HG02884 (cell line): ENCODE results near the gene SMTNL2.

ENCODE experiments used
- ATAC-seq: cut with Tn5 transposase; IDR thresholded peaks from one replicate; pipeline ENCODE4 v1.9.1; 2021; ENCODE audit warnings: mild to moderate bottlenecking, moderate library complexity; ENCODE audit not compliant: unreplicated experiment

The SMTNL2 gene

DNA sequence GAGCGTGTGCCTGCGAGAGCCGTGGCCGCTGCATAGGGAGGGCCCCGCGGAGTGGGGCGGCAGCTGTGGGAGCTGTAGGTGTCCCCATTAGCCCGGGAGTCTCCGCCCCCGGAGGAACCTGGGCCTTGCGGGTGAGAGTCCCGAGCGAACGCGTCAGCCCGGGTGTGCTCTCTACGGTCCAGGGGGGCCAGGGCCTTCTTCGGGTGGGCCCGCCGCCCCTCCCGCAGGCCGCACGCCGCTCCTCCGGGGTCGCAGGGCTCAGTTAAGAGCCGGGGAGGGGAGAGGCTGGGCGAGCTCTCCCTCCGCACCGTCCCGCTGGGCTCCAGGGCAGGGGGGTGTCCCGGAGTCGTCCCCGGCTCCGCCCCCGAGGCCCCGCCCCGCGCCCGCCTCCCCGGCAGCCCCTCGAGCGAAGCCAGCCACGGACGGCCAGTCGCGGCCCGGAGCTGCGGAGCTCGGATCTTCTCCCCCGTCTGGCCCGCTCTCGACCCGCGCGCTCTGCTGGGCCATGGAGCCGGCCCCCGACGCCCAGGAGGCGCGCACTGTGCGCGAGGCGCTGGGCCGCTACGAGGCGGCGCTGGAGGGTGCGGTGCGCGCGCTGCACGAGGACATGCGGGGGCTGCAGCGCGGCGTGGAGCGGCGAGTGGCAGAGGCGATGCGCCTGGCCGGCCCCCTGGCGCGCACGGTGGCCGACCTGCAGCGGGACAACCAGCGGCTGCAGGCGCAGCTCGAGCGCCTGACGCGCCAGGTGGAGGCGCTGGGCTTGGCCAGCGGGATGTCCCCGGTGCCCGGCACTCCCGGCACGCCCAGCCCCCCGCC, at the start of gene SMTNL2:
TSS of gene SMTNL2 (plus strand) at position 429 of the 816 bp plus-strand sequence. CDS start at position 506, 77 bp downstream.
- ATAC-seq: no peak

DNA sequence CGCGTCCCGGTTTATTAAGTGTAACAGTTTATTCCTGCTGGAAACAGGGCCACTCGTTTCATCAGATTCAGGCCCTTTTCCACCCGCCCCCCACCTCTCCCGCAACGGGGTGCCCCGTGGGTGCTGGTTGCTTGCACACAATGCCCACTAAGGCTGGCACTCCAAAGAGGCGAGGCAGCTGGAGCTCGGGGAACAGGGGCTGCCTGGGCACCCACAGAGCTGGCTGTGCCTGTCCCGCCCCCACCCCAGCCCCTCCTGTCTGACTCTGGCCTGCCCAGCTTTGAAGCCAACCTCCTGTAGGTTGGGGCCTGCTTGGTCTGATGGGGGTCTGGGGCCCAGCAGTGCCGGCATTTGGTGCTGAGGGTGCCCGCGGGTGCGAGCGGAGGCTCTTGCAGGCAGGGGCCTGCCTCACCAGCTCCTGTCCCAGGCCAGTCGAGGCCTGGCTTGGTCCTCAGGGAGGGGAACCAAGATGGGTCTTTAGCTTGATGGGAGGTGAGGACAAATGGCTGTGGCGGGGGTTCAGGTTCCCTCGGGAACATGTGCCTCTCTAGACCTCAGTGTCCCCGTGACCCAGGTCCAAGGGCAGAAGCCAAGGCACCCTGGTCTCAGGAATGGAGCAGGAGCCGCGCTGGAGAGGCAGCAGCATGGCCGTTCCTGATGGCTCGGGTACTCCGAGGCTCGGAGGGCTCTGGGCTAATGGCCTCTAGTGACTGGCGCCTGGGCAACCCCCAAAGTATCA, 49.2 kb upstream of the SMTNL2 start:
- no peak for ATAC-seq

DNA sequence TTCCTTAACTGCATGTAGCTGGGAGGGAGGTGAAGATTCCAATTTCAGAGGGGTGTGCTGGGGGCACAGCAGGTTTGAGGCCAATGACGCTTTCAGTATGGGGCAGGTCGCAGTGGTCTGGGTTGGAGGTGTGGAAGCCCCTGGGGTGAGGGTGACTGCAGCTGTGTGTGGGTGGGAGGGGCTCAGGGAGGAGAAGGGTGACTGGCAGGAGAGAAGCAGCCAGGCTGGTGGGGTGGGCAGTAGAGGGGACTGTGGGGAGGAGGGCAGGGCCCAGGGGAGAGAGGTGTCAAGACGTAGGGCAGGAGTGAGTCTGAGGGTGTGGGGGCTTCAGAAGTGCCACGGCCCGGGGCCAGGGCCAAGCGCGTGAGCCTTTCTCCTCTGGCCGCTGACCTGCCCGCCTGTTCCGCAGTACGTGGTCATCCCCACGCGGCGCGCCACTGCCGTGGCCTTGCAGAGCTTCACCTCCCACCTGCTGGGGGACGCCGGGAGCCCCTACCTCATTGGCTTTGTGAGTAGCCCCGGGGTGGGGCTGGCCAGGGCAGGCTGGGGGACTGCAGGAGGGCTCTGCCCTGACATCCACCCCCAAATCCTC, 48.6 kb upstream of the SMTNL2 start:
- ATAC-seq: no peak

DNA sequence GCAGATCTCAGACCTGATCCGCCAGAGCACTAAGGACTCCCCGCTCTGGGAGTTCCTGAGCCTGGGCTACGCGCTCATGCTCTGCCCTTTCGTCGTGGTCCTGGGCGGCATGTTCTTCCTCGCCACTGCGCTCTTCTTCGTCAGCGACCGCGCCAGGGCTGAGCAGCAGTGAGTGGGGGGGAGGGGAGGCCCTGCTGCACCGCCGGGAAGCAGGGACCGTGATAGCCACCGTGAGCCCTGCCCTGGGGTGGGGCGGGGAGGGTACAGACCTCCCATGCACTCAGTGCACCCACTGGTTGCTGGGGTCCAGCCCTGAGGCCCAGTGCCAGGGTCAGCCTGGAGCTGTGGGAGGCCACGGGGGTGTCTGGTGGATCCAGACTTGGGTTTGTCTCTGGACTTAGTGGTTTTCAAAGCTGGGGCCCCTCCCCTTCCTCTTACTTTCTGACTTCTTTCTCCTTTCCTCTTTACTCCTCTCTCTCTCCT, 48.0 kb upstream of the SMTNL2 start:
- ATAC-seq: no peak

DNA sequence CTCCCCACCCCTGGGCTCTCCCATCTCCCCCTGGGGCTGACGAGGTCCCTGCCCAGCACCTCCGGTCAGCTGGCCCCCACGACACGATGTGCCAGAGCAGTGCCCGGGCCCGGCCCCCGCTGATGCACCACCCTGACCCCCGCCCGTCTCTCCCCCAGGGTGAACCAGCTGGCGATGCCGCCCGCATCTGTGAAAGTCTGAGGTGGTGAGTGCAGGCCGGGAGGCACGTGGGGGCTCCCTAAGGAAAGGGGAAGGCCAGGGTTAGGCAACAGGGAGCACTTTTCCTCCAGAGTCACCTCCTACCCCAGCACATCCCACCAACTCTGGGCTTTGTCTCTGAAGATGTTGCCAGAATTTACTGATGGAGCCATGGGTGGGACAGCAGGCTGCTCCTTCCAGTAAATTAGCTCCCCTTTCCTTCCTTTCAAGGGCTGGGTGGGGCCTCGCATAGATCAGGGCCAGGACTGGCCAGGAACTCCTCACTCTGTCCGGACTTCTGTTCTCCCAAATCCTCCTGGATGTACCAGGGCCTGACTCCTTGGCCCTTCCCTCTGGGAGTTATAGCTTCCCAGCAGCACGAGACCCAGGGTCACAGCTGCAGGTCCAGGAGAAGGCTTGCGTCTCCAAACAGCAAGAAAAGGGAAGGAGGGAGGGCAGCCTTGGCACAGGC, 47.5 kb upstream of the SMTNL2 start:
- no peak for ATAC-seq

DNA sequence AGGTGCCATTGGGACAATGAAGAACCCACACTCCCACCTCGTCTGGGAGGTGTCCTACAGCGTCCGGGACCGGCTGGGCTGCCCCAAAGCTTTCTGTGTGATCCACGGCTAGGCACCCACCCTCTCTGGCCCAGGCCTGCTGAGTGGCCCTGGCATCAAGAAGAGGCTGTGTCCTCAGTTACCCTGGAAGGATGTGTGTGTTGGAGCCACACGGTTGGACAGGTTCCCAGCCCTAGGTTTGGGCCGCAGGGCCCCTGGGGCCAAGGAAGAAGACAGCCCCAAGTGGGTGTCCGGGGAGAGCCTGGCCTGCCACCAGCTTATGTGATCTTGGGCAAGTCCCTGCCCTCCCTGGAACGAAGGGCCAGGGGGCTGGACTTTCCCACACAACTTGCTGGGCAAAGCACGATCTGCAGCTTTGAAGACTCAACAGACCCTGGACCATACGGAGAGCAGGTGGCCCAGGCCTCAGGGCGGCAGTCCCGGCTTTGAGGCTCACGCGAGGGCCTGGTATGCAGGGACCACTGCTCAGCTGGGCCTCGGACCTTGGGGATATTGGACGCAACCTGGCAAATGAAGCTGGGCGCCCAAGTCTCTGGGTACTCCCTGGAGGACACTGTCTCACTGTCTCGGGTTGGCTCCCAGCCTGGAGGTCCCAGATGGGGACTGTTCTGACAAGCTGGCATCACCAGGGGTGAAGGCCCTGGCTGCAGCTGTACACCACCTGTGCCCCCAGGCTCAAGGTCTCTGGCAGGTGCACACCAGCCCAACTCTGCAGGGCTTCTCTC, 46.7 kb upstream of the SMTNL2 start:
- no peak for ATAC-seq

DNA sequence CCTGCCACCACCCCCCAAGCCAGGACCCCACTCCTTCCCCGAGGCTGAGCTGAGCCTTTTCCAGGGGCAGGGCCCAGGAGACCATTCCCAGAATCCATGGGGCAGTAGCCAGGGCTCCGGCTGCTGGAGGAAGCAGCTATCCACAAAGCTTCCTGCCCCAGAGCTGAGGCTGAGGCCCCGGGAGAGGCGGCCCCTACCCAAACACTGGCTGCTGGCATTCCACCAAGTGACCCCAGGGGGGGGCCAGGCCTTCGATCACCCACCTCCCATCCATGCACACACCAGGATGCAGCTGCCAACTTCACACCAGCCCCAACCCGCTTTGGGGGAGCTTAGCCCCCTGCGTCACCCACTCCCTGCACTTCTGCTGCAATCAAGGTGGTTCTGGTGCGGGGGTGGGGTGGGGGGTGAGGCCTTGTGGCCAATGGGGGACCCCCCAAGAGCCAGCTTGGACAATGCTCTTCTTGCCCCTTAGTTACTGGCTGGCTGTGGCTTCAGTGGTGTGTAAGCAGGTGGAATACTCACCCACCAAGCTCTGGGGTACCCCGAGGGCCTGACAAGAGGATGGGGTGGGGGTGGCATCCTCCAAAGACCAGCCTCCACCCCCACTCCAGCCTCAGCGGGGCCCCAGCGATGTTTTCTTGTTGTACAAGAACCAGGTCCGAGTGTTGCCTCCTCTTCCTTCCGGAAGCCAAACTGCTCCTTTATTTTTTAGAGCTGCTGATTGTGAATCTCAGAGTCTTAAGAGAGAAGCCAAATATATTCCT, 45.9 kb upstream of the SMTNL2 start:
- no peak for ATAC-seq

DNA sequence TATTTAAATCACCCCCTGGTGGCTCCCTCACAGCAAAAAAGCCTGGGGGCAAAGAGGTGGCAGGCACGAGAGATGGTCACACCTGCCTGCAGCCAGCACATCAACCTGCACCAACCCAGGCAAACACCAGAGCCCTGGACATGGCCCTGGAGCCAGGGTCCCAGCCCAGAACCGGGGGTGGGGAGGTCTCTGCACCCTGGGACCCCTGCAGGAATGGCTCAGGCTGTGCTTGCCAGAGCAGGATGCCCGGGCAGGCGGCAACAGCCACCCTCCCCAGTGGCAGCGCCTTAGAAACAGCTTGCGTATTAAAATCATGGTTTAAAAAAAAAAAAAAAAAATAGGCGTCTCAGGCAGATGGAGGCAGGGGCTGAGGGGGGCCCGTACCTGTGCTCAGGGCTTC, 45.3 kb upstream of the SMTNL2 start:
- no peak for ATAC-seq

DNA sequence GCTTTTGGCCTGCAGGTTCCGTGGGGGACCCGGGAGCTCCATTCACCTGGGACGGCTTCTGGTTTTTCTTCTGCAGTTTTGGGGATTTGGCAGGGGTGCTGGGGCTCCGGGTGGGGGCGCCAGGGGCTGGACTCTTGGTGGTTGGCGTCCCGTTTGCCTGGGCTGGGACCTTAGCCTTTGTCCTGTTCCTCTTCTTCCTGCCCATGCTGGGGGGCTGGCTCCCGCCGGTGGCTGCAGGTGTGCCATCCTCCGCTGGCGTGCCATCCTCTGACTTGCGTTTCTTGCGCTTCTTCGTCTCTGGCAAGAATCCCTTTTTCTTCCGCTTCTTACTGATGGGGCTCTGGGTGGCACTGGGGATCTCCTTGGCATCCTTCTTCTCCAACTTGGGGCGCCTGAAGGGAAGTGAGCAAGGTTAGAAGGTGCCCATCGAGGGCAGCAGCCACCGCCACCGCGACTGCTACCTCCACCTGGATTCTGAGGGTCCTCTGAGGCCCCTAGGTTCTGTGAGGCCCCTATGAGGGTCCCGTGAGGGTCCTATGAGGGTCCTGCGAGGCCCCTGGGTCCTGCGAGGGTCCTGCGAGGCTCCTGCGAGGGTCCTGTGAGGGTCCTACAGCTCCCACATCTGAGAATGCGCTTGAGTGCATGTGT, 44.6 kb upstream of the SMTNL2 start:
- no peak for ATAC-seq

DNA sequence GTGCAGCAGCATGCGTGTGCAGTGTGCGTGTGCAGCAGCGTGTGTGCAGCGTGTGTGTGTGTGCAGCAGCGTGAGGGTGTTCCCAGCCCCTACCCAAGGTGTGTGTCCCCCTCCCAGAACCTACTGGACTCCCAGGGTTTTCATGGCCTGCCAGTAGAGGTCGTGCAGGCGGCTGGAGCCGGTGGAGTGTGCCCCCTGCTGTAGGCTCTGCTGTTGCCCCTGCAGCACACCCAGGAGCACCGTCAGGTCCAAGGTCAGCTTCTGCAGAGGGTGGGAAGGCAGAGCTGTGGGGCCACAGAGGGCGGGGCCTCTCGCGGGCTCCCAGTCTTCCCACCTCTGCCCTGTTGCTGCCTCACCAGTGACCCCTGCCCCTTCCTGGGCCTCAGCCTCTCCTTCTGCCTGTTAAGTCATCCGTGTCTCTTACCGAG, 44.1 kb upstream of the SMTNL2 start:
- ATAC-seq: no peak

DNA sequence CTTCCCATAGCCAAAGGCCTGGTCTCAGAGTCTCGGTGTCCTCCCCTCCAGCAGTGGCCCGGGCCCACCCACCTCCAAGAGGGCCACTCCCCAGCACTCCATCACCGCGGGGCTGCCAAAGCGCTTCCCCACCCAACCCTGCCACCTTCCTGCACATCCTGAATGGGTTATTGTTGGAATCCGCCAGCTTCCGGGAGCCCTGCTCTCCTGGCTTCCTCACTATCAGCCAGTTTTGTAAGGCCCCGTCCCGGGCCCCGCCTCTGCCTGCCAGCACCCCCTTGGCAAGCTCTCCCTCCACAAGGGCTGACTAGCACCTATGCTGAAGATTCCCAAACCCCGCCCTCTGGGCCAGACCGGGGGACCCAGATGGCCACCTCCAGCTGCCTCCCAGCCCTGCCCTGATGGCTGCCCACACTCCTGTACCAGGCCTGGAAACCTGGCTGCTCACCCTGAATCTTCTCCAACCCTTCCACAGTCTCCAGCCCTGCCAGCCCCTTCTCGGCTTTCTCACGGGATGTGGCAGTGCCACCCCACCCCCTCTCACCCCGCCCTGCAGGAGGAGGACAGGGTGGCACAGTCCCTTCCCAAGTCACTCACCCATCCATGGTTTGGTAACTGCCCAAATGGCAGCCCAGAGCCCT, 43.5 kb upstream of the SMTNL2 start:
- ATAC-seq: no peak

DNA sequence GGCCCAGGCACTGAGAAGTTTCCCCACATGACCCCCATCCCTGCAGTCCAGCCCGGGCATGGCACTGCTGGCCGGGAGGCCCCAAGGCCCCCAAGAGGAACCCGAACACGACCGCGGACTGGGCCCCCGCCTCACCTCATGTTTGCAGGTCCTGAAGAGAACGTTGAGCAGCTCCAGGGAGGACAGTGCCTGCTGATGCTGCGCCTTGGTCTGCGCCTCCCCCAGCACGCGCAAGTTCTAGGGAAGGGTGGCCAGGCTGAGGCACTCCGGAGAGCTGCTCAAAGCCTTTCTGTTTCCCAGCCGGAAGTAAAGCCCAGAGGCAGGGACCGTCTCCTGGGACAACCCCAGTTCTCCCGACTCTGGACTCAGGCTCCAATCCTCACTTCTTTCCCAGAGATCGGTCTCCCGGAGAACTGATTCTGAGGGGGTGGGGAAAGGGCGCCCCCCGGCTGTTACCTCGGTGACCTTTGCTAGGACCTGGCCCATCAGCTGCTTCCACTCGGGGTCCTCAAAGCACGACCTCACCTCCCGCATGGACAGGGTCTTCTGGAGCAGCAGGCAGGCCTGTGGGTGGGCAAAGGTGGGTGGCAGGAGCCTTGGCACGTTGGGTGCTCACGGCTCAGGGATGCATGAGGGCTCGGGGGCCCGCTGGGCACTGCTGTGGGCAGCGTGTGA, 42.9 kb upstream of the SMTNL2 start:
- ATAC-seq: no peak

DNA sequence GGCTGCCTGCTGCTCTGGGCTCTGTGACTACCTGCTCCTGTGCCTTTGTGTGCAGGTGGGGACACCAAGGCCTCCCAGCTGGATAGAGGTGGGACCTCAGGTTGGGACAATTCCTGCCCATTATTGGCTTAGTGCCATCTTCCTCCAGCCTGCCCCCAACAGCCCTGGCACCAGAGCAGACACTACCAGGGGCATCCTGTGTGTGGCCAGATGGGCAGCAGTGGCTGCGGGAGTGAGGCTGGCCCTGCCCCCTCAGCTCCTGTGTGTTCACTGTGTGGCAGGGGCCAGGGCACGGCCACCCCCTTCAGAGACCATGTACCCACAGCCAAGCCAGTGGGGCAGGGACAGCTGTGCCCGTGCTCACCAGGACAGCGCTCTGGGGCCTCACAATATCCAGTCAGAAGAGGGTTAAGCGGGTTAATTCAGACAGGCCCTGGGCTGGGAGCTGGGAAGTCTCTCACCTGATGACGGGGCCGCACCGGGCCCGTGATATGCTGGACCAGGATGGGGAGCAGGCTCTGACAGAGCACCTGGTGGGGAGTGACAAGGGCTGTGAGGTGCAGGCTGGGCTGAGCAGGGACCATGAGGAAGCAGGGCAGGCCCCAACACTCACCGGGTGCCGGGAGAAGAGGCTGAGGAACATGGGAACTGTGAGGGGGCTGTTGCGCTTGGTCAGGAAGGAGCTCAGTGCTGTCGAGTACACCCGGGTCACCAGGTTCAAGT, 42.2 kb upstream of the SMTNL2 start:
- no peak for ATAC-seq

DNA sequence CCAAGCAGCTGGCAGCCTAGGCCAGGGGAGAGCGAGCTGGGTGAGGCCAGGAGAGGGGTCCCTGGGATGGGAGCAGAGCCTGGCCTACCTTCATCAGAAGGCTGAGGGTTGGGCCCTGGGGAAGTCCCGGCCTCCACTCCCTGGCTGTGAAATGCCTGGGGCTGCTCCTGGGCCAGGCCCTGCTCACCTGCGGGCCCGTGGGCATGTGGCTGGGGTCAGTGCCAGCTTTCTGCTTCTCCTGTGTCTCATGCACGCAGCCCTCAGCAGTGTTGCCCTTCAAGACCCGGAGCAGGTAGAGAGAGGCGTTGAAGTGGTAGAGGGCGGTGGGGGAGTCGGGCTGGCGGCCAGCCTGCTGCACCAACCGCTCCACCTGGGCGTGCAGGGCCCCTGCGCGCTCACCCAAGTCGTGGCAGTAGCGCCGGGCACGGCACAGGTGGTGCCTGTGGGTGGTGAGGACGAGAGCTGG, 41.6 kb upstream of the SMTNL2 start:
- no peak for ATAC-seq

DNA sequence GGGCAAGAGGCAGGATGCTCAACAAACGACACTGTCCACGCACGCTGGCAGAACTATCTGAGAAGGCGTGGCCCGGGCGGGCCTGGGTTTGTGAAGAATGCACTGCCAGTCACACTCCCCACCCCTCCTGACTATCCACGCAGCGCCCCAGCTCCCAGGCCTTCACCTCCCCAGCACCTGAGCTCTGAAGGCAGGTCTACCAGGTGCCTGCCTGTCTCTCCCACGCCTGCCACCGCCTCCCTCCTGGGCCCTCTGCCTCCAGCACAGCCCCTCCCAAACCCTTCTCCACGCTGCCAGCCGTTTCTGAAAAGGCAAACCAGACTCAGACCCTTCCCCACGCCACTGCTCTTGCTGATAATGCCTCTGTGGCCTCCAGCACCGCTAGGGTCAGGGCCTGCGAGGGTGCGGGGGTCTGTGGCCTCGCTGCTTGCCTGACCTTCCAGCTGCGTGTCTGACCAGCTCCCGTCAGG, 40.7 kb upstream of the SMTNL2 start:
- no peak for ATAC-seq

DNA sequence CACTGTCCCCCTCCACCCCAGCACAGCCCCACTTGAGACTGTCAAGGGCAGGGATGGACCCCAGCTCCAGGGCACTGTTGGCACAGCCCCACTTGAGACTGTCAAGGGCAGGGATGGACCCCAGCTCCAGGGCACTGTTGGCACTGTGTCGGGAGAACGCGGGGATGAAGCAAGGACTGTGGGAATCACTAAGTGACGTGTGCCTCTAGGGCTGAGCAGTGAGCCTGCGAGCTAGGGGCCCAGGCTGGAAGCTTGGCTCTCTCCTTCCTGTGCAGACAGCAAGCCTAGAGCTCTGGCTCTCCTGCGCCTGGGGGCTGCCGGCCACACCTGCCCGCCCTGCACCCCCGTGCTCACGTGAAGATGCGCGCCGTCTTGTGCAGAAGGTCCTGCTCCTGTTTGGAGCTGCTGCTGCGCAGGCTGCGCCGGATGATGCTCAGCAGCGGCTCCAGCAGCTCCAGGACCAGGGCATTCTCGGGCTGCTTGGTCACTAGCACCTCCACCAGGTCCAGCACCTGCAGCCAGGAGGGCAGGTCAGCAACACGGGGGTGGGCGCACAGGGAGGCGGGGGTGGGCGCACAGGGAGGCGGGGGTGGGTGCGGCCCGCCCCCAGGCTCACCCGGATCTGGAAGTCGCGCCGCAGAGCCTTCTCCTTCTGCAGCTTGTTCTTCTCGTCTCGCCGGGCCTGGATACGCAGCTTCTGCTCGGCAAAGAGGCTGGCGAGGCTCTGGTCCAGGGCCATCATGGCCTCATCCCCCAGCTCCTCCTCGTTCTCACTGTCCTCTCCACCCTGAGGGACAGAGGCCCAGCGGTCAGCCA, 40.0 kb upstream of the SMTNL2 start:
- no peak for ATAC-seq

DNA sequence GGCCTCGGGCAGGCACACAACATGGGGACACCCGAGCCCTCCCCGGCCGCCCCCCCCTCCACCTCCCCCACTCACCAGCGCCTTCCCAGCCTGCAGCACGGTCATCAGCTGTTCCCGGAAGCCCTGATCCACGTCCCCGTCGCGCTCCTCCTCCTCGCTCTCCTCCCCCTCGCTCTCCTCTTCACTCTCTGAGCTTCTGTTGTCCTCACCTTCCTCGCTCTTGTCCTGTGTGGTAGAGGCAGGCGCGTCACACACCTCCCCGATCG, 39.4 kb upstream of the SMTNL2 start:
- no peak for ATAC-seq
